GM19239 (cell line): ENCODE data around the gene CCDC78.
A peak's percentile ranks its signal among the peaks of the same experiment; 100 is the strongest.

Experiments
- DNase-seq: peaks from one replicate; pipeline ENCODE4 v3.0.0; 2011; ENCODE audit warnings: low spot score; ENCODE audit not compliant: insufficient read length
- FAIRE-seq: peaks from 2 replicates; lab custom pipeline; 2011; peaks lifted over from hg19 to GRCh38; lab: Jason Lieb, UNC

Gene CCDC78

GRCh38 chr16:726438-727290 lies at the start of gene CCDC78, which contains the start of gene HAGHL:
Gene CCDC78, minus strand, starts transcription at chr16:726443. Its CDS starts 76 bp downstream, at chr16:726367.
Gene HAGHL, plus strand, starts transcription at chr16:727106. Its CDS starts 404 bp downstream, at chr16:727510.
- DNase-seq (peak; percentile 90), FAIRE-seq (peak; percentile 48)

DNA sequence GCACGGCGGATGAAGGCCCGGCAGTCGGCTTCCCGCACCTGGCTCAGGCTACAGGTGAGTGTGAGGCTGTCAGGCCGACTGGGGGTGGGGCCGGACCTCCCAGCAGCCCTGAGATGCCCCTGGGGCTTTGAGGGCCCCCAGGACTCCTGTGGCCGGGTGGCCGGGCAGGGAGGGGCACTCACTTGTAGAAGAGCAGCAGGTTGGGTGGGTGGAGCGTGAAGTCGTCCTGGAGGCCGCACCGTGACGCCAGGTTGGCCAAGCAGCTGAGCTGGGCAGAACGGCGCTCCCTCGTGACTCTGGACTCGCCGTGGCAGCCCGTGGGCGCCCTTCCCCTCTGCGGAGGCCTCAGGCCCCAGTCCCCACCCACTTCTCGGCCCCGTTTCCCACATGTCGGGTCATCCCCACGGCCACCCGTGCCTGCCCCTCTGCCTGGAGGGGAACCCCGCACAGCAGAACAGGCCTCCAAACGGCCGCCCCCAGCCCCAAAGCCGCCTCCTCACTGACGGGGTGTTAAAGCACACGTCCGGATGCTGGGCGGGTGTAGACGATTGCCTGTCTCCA lies 49.1 kb upstream of the CCDC78 start:
- no peak for FAIRE-seq
- DNase-seq = no peak

GRCh38 chr16:774086-775001 lies 48.1 kb upstream of the CCDC78 start:
- DNase-seq = no peak
- FAIRE-seq = no peak

GRCh38 chr16:772959-773358 lies 46.7 kb upstream of the CCDC78 start:
- FAIRE-seq (no peak), DNase-seq (no peak)

- FAIRE-seq (no peak), DNase-seq (no peak)
These were observed 44.2 kb upstream of the CCDC78 start for GRCh38 chr16:770411-770810.

- no peak for FAIRE-seq
These were observed 43.7 kb upstream of the CCDC78 start for GRCh38 chr16:769934-770333.

GRCh38 chr16:769184-769784 lies 43.0 kb upstream of the CCDC78 start:
- FAIRE-seq = no peak
- DNase-seq = no peak

More at GRCh38 chr16:769934-770333, 43.7 kb upstream of the CCDC78 start:
- DNase-seq = no peak

- DNase-seq (no peak), FAIRE-seq (no peak)
These were observed 42.2 kb upstream of the CCDC78 start for GRCh38 chr16:768428-768827.

DNA sequence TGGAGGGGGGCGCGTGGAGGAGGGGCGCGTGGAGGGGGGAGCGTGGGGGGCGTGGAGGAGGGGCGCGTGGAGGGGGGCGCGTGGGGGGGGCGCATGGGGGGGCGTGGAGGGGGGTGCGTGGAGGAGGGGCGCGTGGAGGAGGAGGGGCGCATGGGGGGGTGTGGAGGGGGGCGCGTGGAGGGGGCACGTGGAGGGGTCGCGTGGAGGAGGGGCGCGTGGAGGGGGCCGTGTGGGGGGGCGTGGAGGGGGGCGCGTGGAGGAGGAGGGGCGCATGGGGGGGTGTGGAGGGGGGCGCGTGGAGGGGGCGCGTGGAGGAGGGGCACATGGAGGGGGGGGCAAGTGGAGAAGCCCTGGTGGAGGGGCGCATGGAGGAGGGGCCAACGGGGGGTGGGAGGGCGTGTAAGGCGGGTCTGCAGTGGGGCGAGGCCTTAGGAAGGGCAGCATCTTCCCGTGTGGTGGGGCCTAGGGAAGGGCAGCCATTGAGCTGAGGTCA lies 41.5 kb upstream of the CCDC78 start:
- FAIRE-seq = no peak
- no peak for DNase-seq

GRCh38 chr16:766820-767640 lies 40.8 kb upstream of the CCDC78 start:
- no peak for DNase-seq
- no peak for FAIRE-seq

GRCh38 chr16:766008-766819 lies 40.0 kb upstream of the CCDC78 start:
- FAIRE-seq = no peak

DNA sequence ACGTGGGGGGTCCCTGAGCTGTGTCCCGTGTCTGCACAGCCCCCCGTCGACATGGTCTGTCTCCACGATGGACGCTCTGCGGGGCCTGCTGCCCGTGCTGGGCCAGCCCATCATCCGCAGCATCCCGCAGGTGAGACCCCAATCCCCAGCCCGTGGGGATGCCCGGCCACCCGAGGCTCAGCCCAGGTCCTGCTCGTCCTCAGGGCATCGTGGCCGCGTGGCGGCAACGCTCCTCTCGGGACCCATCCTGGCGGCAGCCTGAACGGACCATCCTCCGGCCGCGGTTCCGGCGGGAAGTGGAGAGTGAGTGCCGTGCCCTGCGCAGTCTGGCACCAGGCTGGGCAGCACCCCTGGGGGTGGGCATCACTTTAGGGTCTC lies 39.2 kb upstream of the CCDC78 start:
- no peak for FAIRE-seq
- DNase-seq = no peak

More at GRCh38 chr16:766008-766819, 40.0 kb upstream of the CCDC78 start:
- DNase-seq = no peak

DNA sequence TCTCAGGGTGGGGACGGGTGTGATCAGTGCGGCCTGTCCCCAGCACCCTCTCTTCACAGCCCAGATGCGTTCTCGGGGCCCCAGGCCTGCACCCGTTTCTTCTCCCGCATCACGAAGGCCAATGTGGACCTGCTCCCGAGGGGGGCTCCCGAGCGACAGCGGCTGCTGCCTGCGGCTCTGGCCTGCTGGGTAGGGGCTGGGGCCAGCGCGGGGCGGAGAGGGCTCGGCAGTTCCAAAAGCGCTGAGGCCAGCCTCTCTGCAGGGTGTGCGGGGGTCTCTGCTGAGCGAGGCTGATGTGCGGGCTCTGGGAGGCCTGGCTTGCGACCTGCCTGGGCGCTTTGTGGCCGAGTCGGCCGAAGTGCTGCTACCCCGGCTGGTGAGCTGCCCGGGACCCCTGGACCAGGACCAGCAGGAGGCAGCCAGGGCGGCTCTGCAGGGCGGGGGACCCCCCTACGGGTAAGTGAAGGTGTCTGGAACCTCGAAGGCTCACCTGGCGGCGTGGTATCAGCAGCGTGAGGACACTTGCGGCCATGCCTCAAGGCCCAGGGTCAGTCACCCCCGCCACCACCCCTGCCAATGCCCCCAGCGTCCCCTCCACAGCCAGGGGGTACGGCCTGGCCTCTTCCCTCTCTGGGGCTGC lies 38.7 kb upstream of the CCDC78 start:
- FAIRE-seq (no peak), DNase-seq (no peak)

DNA sequence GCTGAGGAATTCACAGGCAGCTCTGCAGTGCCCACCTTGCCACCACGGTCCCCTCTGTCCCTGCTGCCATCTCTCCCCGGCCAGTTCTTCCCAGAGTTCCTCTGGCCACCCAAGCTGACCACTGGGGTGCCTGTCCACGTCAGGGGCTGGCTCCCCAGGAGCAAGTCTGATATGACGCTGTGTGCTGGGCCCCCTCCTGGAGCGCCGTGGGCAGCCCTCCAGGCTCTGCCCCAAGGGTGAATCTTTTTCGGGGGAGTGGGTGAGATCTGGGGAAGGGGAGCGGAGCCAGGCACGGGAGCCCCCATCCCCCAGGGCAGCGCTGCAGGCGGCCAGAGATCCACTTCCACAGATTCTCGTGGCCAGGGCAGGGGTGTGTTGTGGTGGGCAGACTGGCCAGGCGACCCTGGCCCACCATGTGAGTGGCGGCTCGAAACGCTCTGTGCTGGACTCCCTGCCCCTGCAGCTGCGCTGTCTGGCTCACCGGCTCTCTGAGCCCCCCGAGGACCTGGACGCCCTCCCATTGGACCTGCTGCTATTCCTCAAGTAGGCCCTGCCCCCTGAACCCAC lies 38.0 kb upstream of the CCDC78 start:
- no peak for FAIRE-seq
- DNase-seq = no peak

- DNase-seq (no peak), FAIRE-seq (no peak)
These were observed 37.3 kb upstream of the CCDC78 start for GRCh38 chr16:763369-764183.

GRCh38 chr16:762595-763268 lies 36.5 kb upstream of the CCDC78 start:
- FAIRE-seq = no peak
- no peak for DNase-seq
